Stimulated activated CD8-positive, alpha-beta memory T cell treated with anti-CD3 and anti-CD28 coated beads, Interleukin-12 subunit alpha, Interleukin-12 subunit beta, amount 100 ng/mL, for 24 hours (primary cell): ENCODE measurements around the gene TRERF1.

Experiments used
- DNase-seq: peaks from one replicate; pipeline ENCODE4 v3.0.0-alpha.2; 2020; ENCODE audit errors: extremely low read depth

Gene TRERF1

GRCh38 chr6:42367353-42368011 lies 84.2 kb downstream of the TRERF1 start:
- DNase-seq: no peak

GRCh38 chr6:42366999-42367352 lies 84.8 kb downstream of the TRERF1 start:
- no peak for DNase-seq

GRCh38 chr6:42366011-42366705 lies 85.6 kb downstream of the TRERF1 start:
- no peak for DNase-seq

- DNase-seq: no peak
Measured at GRCh38 chr6:42365021-42365420, 86.7 kb downstream of the TRERF1 start.

- no peak for DNase-seq
Measured at GRCh38 chr6:42363926-42364849, 87.5 kb downstream of the TRERF1 start.

- DNase-seq: no peak
Measured at GRCh38 chr6:42361036-42361435, 90.7 kb downstream of the TRERF1 start.

GRCh38 chr6:42359021-42359420 lies 92.7 kb downstream of the TRERF1 start:
- DNase-seq: no peak

GRCh38 chr6:42355416-42355815 lies 96.3 kb downstream of the TRERF1 start:
- no peak for DNase-seq

- no peak for DNase-seq
Measured at GRCh38 chr6:42354702-42355101, 97.0 kb downstream of the TRERF1 start.

- no peak for DNase-seq
Measured at GRCh38 chr6:42352856-42353564, 98.7 kb downstream of the TRERF1 start.

- DNase-seq: no peak
Measured at GRCh38 chr6:42350911-42351310, 100.8 kb downstream of the TRERF1 start.

GRCh38 chr6:42349753-42350511 lies 101.8 kb downstream of the TRERF1 start:
- no peak for DNase-seq

GRCh38 chr6:42347456-42347855 lies 104.3 kb downstream of the TRERF1 start:
- DNase-seq: no peak

GRCh38 chr6:42345696-42346416 lies 105.9 kb downstream of the TRERF1 start:
- DNase-seq: no peak

GRCh38 chr6:42344756-42345155 lies 107.0 kb downstream of the TRERF1 start:
- DNase-seq: no peak

GRCh38 chr6:42341771-42342553 lies 109.8 kb downstream of the TRERF1 start:
- no peak for DNase-seq

GRCh38 chr6:42341221-42341620 lies 110.5 kb downstream of the TRERF1 start:
- DNase-seq: no peak

- no peak for DNase-seq
Measured at GRCh38 chr6:42340511-42340910, 111.2 kb downstream of the TRERF1 start.

GRCh38 chr6:42339991-42340401 lies 111.7 kb downstream of the TRERF1 start:
- DNase-seq: no peak

GRCh38 chr6:42338744-42339222 lies 112.9 kb downstream of the TRERF1 start:
- DNase-seq: no peak
